GM21717 (cell line): ENCODE data around the gene PCSK7.
"Not testable (repeated sequence)": the region's sequence is repeated elsewhere in the genome, so short reads cannot be mapped to it uniquely, and the experiment has no call there.

ENCODE experiments used
- ATAC-seq: cut with Tn5 transposase; IDR thresholded peaks from one replicate; pipeline ENCODE4 v1.9.1; 2021; ENCODE audit warnings: mild to moderate bottlenecking, moderate library complexity; ENCODE audit not compliant: unreplicated experiment

Gene PCSK7, protein sequence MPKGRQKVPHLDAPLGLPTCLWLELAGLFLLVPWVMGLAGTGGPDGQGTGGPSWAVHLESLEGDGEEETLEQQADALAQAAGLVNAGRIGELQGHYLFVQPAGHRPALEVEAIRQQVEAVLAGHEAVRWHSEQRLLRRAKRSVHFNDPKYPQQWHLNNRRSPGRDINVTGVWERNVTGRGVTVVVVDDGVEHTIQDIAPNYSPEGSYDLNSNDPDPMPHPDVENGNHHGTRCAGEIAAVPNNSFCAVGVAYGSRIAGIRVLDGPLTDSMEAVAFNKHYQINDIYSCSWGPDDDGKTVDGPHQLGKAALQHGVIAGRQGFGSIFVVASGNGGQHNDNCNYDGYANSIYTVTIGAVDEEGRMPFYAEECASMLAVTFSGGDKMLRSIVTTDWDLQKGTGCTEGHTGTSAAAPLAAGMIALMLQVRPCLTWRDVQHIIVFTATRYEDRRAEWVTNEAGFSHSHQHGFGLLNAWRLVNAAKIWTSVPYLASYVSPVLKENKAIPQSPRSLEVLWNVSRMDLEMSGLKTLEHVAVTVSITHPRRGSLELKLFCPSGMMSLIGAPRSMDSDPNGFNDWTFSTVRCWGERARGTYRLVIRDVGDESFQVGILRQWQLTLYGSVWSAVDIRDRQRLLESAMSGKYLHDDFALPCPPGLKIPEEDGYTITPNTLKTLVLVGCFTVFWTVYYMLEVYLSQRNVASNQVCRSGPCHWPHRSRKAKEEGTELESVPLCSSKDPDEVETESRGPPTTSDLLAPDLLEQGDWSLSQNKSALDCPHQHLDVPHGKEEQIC

DNA sequence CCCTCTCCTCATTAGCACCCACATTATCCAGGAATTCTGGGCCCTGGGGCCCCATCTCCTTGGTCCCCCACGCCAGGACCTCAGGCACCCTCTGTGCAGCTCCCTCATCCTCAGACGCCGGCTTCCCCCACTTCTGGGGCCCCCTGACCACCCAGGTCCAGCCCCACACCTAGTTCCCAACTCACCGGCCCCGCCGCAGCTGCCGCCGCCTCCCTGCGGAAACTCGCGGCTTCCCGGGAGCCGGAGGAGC, at the start of gene PCSK7:
Gene PCSK7, minus strand, starts transcription at position 232 of the 250 bp plus-strand sequence. CDS start 2,229 bp downstream, outside the sequence.
- peak; percentile 1 for ATAC-seq

DNA sequence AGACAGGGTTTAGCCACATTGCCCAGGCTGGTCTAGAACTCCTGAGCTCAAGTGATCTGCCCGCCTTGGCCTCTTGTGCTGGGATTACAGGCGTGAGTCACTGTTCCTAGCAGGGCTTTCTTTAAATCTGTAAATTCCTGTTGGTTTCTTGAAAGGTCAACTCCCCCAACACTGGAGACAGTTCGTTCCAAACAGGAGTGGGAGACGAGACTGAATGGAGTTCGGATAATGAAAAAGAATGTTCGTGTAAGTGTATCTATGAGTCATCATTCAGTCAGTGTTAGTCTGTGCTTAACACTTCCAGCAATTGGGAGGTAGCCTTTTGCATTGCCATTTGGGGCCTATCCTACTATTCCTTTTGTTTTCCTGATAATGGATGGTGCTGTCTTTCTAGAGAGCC, 49.3 kb upstream of the PCSK7 start:
- no peak for ATAC-seq

DNA sequence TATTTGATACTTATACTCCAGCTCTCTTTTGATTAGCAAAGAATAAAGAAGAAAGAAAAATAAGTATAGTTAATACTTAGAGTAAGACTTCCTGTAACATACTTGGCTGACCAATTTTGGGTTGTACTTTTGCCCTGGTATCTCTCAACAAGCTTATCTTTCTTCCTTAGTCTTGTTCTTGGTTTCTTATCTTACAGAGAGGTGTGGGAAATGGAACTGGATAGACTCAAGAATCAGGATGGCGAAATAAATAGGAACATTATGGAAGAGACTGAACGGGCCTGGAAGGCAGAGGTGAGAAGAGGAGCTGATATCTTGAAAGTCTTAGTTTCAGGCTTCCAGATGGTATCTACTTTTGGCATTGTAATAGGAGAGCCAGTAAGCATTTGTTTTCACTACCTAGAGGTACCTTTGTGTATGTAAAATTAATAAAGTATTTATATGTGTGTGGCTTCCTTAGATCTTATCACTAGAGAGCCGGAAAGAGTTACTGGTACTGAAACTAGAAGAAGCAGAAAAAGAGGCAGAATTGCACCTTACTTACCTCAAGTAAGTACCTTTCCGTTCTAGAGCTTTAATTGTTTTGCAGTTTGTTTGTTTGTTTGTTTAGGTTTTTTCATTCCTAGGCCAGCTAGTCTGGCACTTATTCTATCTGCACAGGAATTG, 48.0 kb upstream of the PCSK7 start:
- no peak for ATAC-seq

DNA sequence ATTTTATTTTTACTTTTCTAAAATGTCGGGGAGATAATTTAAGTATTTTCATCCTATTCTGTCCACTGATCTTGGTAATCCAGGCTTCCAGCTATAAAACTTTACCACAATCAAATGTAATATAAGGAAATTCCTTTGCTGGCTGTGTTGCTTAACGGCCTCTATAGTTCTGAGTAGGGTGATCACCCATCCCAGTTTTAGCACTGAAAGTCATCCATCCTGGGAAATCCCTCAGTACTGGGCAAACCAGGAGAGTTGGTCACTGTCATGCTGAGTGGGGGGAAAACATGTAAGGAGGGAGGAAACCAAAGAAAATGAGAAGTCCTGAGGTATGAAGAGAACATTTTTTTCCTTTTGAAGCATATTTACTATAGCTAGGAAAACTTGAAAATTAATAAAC, 46.5 kb upstream of the PCSK7 start:
- no peak for ATAC-seq

DNA sequence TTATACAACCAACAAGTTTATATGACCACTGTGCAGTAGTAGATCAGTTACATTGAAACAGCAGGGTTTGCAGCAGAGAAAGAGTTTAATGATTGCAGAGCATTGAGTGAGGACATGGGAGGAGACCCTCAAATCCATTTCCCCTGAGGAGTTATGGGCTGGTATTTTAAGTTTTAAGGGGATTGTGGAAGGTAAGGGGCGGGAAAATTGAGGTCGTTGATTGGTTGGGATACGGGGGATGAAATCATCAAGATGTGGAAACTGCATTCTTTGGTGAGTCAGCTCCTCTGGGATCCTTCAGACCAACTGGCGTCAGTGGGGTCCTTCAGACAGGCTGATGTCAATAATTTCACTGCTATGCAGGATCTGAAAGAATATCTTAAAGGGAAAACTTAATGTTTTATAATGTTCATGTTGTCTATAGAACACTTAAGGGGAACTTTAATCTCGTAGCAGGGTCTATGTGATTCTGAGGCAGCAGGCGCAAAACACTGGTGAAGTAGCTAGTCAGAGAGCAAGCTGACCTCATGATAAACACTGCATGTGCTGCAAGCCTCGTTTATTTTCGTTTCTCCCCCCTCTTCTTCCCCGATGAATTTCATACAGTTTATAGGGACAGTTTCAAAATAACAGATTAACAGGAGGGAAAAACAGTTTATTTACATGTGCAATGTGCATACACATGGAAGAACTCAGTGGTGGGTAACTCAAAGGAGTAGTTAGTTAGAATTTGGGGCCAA, 41.8 kb upstream of the PCSK7 start:
- ATAC-seq = no peak

DNA sequence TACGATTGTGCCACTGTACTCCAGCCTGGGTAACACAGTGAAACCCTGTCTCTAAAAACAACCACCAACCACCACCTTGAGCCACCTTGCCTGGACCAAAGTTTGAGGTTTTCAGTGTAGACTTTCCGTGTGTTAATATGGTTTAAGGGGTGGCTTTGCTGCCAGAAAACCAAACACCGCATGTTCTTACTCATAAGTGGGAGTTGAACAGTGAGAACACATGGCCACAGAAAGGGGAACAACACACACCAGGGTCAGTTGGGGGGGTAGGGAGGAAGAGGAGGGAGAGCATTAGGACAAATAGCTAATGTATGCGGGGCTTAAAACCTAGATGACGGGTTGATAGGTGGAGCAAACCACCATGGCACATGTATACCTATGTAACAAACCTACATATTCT, 40.3 kb upstream of the PCSK7 start:
- not testable (repeated sequence) for ATAC-seq

DNA sequence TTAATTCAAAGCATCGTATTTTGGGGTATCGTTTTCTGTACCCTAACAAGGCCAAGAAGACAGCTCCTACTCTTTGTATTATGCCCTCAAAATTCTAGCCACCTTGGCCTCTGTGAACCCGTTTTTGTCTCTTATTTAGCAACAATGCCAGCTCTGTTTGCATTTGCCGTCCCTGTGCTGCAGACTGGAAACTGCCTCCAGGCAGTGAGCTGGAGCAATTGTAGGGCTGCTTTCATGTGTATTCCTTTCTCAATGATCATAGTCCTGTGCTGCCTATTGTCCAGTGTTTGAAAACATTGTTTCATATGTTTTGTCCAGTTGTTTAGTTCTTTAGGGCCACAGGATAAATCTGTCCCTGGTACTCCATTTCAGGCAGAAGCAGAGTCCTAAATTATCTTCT, 39.3 kb upstream of the PCSK7 start:
- ATAC-seq = no peak

DNA sequence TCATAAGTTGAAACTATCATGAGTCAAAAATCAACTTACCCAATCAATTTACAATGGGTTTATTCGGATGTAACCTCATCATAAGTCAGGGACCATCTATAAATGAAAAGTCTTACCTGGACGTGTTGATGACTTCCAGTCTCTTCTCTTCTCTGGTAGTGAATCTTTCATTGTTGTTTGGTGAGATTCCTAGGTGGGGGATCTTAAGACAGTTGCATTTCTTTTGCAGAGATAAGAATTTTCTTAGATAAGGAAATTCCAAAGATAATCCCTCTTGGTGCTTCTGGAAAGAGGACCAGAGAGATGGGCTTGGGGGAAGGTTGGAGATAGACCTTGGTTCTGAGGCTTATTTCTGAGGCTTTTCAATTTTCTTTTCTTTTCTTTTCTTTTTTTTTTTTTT, 38.0 kb upstream of the PCSK7 start:
- no peak for ATAC-seq

DNA sequence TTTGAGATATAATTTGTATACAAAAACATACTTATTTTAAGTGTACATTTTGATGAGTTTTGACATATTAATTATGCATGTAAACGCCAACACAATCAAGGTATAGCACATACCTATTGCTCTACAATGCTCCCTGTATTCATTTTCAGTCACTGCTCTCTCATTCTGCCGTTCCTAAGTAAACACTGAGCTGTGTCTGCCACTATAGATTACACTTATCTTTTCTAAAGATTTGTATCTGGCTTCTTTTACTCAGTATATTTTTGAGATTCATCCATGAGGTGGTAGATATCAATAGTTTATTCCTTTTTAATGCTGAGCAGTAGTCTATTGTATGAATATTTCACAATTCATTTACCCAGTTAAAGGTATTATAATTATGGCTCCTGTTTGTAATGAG, 33.9 kb upstream of the PCSK7 start:
- ATAC-seq = no peak

DNA sequence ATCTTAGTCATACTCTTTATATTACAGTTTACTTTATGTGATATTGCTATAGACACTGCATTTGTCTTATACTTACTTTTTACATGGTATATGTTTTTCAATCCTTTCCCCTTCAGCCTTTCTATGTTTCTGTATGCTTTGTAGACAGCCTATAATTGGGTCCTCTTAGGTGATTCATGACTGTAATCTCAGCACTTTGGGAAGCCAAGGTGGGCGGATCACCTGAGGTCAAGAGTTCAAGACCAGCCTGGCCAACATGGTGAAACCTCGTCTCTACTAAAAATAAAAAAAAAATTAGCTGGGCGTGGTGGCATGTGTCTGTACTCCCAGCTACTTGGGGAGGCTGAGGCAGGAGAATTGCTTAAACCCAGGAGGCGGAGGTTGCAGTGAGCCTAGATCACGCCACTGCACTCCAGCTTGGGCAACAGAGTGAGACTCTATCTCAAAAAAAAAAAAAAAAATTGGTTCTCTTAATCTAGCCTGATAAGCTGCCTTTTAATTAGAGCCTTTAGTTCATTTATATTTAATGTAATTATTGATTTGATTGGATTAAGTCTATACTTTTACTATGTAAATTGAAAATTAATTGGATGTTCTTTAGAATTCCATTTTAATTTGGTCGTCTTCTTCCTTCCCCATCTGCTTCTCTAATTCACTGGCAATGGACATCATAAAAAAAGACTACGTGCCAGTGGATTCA, 32.9 kb upstream of the PCSK7 start:
- not testable (repeated sequence) for ATAC-seq

DNA sequence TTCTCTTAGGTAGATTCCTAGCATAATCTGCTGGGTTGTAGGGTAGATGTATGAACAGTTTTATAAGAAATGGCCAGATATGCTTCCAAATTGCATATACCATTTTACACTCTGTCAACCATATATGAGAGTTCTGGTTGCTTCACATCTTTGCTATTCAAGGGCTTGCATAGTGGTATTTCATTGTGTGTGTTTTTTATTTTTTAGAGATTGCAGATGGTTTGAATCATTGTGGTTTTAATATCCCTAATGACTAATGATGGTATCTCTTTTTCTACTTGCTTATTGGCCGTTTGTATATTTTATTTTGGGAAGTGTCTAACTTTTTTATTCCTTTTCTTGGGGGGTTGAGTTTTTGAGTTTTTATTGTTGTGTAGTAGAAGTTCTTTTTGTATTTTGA, 27.5 kb upstream of the PCSK7 start:
- no peak for ATAC-seq

DNA sequence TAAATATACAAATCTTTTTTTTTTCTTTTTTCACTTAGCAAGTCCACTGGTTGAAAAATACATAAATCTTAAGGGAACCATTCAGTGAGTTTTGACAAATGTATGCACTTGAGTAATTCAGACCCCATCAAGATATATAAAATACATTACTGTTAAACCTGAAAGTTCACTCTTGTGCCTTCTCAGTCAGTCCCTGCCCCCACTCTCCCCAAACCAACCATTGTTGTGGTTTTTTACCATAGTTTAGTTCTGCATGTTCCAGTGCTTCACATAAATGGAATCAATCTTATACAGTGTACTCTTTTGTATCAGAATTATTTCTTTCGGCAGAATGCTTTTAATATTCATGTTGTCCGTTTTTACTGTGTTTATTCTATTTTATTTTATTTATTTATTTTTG, 26.7 kb upstream of the PCSK7 start:
- no peak for ATAC-seq

DNA sequence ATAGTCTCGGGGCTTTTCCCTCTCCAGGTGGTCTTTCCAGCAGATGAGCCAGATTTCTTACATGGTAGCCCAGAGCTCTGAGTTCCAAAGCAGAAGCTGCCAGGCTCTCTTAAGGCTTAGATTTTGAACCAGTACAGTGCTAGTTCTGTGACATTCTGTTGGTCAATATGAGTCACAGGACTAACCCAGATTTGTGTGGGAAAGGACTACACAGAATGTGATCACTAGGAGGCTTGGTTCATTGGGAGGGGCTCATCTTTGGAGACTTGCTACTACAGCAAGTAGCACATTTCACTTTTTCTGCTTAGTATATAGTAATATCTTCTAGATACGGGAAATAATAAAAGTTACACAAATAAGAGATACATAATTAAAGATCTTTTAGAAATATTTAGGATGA, 24.7 kb upstream of the PCSK7 start:
- no peak for ATAC-seq

DNA sequence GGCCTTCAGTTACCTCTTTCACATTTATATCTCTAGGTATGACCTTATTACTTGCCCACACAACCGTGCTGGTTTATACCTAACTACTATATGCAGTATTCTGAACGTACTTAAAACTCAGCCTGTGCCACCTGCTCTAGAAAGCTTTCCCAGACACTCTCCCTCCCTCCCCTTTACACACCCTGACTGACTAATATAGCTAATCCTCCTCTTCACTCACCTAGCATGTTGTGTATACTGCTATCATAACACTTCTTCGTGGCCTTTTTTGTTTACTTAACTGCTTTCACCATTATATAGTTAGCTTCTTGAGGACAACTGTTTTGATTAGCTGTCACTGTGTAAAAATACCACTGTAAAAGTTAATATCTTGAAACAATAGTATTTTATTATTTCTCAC, 24.1 kb upstream of the PCSK7 start:
- ATAC-seq = no peak

DNA sequence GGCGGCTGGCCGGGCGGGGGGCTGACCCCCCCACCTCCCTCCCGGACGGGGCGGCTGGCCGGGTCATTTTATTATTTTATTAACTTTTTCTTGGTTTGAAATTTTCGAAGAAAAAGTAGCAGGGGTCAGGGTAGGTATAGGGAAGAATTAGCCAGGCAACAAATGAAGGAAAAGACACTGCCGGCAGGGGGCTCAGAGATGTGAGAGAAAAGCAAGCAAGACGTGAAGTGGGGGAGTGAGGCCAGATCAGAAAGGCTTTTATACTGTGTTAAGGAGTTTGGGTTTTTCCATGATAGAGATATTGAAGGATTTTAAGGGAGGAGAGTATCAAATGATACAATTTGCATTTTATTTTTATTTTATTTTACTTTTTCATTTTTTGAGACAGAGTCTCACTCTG, 19.6 kb upstream of the PCSK7 start:
- ATAC-seq = no peak

DNA sequence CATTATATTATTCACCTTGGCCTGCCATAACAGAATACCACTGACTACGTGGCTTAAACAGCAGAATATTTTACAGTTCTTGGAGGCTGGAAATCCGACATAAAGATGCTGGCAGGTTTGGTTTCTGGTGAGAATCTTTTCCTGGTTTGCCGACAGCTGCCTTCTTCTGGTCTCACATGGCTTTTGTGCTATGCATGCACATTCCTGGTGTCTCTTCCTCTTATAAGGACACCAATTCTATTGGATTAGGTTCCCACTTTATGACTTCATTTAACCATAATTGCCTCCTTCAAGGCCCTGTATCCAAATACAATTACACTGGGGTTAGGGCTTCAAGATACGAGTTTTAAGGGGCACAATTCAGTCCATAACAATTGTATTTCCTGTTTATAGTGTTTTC, 17.7 kb upstream of the PCSK7 start:
- ATAC-seq = no peak

DNA sequence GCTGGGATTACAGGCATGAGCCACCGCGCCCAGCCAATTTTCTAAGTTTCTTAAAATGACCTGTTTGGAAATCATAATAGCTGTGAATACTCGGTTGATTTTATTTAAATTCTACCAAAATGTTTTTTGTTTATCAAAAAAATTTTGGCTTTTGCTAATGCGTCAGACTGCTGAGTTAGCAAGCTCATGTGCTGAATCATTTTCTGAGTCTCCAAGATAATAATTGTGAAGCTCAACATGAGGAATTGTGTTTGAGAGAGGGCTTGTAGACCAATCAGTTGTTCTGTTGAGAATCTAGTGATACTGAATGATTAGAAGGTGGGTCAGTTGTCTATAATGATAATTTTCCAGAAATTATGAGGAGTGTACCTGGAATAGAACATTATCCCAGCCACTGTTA, 16.5 kb upstream of the PCSK7 start:
- ATAC-seq = no peak

DNA sequence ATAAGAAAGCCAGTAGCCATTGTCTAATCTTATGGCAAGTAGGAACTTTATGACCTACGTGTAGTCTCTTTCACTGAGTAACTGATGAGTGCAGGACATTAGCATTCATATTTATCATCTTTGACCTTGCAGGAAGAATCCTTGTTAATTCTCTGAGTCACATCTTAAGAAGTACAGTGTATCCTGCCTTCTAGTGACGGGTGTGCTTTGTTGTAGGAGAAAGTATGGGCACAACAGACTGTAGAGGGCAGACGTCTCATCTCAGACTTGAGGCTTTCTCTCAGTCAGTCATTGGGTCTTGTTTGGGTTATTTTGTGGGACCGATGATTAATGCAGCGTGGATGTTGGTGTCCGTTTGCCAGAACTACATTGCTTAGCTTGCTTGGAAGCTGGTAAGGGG, 7.4 kb upstream of the PCSK7 start:
- no peak for ATAC-seq

DNA sequence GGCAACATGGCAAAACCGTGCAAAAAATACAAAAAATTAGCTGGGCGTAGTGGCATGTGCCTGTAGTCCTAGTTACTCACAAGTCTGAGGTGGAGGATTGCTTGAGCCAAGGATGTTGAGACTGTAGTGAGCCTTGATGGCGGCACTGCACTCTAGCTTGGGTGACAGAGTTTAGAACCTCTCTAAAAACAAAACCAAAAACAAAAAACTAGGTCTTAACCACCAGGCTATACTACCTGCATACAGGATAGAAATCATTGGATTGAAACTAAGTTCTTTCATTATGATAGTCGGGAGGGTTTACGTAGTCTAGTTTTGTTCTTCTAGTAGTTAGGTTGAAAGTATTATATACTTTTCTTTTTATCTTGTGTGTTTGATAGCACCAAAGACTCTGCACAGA, 6.3 kb upstream of the PCSK7 start:
- ATAC-seq = no peak

DNA sequence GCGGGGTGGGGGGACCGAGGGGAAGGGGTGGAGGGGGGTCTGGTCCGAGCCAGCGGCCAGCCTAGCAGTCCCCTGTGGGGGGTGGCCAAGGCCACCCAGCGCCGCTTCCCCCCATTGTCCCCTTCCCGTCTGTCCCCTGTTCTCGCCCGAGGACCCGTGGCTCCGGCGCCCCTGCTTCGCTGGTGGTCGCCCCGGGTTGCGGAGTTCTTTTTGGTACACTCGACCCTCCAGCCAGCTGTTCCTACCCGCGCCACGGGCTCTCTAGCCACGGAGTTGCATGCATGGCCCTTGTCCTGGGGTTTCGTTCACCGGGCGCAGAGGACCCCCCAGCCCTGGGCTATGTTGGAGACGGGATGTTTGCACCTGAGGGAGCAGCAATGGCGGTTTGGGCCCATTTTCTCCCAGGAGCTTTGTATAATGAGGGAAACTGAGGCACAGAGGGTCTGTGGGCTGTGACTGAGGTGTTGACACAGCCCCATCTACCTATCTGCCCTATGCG, 1.1 kb upstream of the PCSK7 start:
- no peak for ATAC-seq
